GM12874 (cell line): ENCODE results near the gene NFE2L3.

Experiments used
- CTCF ChIP-seq: IDR thresholded peaks from 2 replicates; pipeline ENCODE4 v1.5.1; 2011; ENCODE audit warnings: low read depth, mild to moderate bottlenecking, control low read depth, low read length, moderate library complexity; ENCODE audit not compliant: insufficient read depth

The NFE2L3 gene

GRCh38 chr7:26179826-26180497 is 28.0 kb downstream of the NFE2L3 start:
- TF ChIP-seq CTCF = no peak

- TF ChIP-seq CTCF = no peak
These were observed 28.8 kb downstream of the NFE2L3 start for GRCh38 chr7:26180792-26181198.

- TF ChIP-seq CTCF = no peak
These were observed 29.7 kb downstream of the NFE2L3 start for GRCh38 chr7:26181474-26182227.

- TF ChIP-seq CTCF = no peak
These were observed 30.3 kb downstream of the NFE2L3 start for GRCh38 chr7:26182283-26182682.

- TF ChIP-seq CTCF = no peak
These were observed 30.7 kb downstream of the NFE2L3 start for GRCh38 chr7:26182706-26183105.

- TF ChIP-seq CTCF = no peak
These were observed 31.7 kb downstream of the NFE2L3 start for GRCh38 chr7:26183545-26184280.

- no peak for TF ChIP-seq CTCF
These were observed 33.3 kb downstream of the NFE2L3 start for GRCh38 chr7:26185131-26185843.
